Measurements from ENCODE around the gene DHX57.
"Not testable (repeated sequence)": the region's sequence is repeated elsewhere in the genome, so short reads cannot be mapped to it uniquely, and the experiment has no call there.

GRCh38 chr2:38795016-38795415, 80.7 kb downstream of the DHX57 start:
- TF ChIP-seq CTCF, EZH2 (IDR thresholded peaks at IDR 0.05): not testable (repeated sequence)
